Measurements from ENCODE around the gene SLIT1. TPM values are rescaled to one million over a fixed set of nuclear protein-coding genes. Genes with fewer than 3 reads are reported as not detected.

SLIT1 gene
- total RNA-seq, 1 donor = not detected

DNA sequence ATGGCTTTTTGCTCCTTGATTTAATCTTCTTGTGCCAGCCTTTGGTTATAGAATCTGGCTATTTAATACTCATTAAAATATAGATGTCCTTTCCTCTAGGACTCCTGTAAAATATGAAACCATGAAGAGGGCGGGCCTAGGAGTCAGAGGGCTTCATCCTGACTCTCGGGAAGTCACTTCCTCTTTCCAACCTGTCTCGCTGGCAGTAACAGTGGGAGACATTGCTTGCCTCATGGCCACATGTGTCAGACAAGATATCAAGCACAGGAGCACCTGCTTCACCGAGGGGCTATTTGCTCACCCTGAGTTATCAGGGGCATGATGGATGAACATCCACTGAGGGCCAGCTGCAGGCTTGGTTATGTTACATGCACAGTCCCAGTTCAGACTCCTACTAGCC is 31.0 kb downstream of the SLIT1 start:
- no peak overlapping the region for H2AFZ ChIP-seq (ENCODE audit: low read length)
- no peaks in the 10 kb centered on the region for H3K9me3 ChIP-seq (ENCODE audit: low read depth, low read length)
- no peak overlapping the region for H3K4me2 ChIP-seq (ENCODE audit: insufficient read depth, low read length)
- no peak for TF ChIP-seq CTCF (IDR thresholded peaks at IDR 0.05; ENCODE audit: extremely low read depth, low read depth, low read length)
- no peaks in the 10 kb centered on the region for H3K27me3 ChIP-seq (ENCODE audit: insufficient read depth, low read length)
- no peaks in the 10 kb centered on the region for H3K4me1 ChIP-seq (ENCODE audit: insufficient read depth, low read length)
- H3K27ac ChIP-seq (ENCODE audit: low read depth, low read length) = no peak overlapping the region
- H4K20me1 ChIP-seq (ENCODE audit: insufficient read depth, low read length) = no peaks in the 10 kb centered on the region
- no peak for DNase-seq (ENCODE audit: insufficient read length, low spot score, missing footprints)
- H3K36me3 ChIP-seq (ENCODE audit: insufficient read depth, low read length) = no peaks in the 10 kb centered on the region
- no peak overlapping the region for H3K4me3 ChIP-seq (ENCODE audit: insufficient read depth, low read length)
- no peaks in the 10 kb centered on the region for H3K79me2 ChIP-seq (ENCODE audit: insufficient read depth, low read length)

- no peak overlapping the region for H2AFZ ChIP-seq (ENCODE audit: low read length)
- no peak overlapping the region for H3K4me2 ChIP-seq (ENCODE audit: insufficient read depth, low read length)
- no peak for TF ChIP-seq CTCF (IDR thresholded peaks at IDR 0.05; ENCODE audit: extremely low read depth, low read depth, low read length)
- H3K36me3 ChIP-seq (ENCODE audit: insufficient read depth, low read length) = no peaks in the 10 kb centered on the region
- no peaks in the 10 kb centered on the region for H3K79me2 ChIP-seq (ENCODE audit: insufficient read depth, low read length)
- no peaks in the 10 kb centered on the region for H4K20me1 ChIP-seq (ENCODE audit: insufficient read depth, low read length)
- H3K27ac ChIP-seq (ENCODE audit: low read depth, low read length) = no peak overlapping the region
- H3K4me3 ChIP-seq (ENCODE audit: insufficient read depth, low read length) = no peak overlapping the region
- no peak for DNase-seq (ENCODE audit: insufficient read length, low spot score, missing footprints)
- H3K9me3 ChIP-seq (ENCODE audit: low read depth, low read length) = no peaks in the 10 kb centered on the region
- no peaks in the 10 kb centered on the region for H3K27me3 ChIP-seq (ENCODE audit: insufficient read depth, low read length)
- H3K4me1 ChIP-seq (ENCODE audit: insufficient read depth, low read length) = no peaks in the 10 kb centered on the region
Observed at GRCh38 chr10:97154162-97154561, 31.6 kb downstream of the SLIT1 start.

- Histone ChIP-seq H3K9me3 (ENCODE audit: low read depth, low read length) (no peaks in the 10 kb centered on the region), H4K20me1 (ENCODE audit: insufficient read depth, low read length) (no peaks in the 10 kb centered on the region), H3K4me3 (ENCODE audit: insufficient read depth, low read length) (no peak overlapping the region), H3K27ac (ENCODE audit: low read depth, low read length) (no peak overlapping the region), H3K4me2 (ENCODE audit: insufficient read depth, low read length) (no peak overlapping the region), H2AFZ (ENCODE audit: low read length) (no peak overlapping the region), H3K4me1 (ENCODE audit: insufficient read depth, low read length) (no peaks in the 10 kb centered on the region), H3K36me3 (ENCODE audit: insufficient read depth, low read length) (no peaks in the 10 kb centered on the region), H3K79me2 (ENCODE audit: insufficient read depth, low read length) (no peaks in the 10 kb centered on the region), H3K27me3 (ENCODE audit: insufficient read depth, low read length) (no peaks in the 10 kb centered on the region)
- no peak for TF ChIP-seq CTCF (IDR thresholded peaks at IDR 0.05; ENCODE audit: extremely low read depth, low read depth, low read length)
- no peak for DNase-seq (ENCODE audit: insufficient read length, low spot score, missing footprints)
Observed at GRCh38 chr10:97153270-97153850, 32.4 kb downstream of the SLIT1 start.

GRCh38 chr10:97151307-97151914 is 34.3 kb downstream of the SLIT1 start:
- H3K9me3 ChIP-seq (ENCODE audit: low read depth, low read length) = no peaks in the 10 kb centered on the region
- no peaks in the 10 kb centered on the region for H4K20me1 ChIP-seq (ENCODE audit: insufficient read depth, low read length)
- DNase-seq (ENCODE audit: insufficient read length, low spot score, missing footprints) = no peak
- no peaks in the 10 kb centered on the region for H3K79me2 ChIP-seq (ENCODE audit: insufficient read depth, low read length)
- H3K4me2 ChIP-seq (ENCODE audit: insufficient read depth, low read length) = no peak overlapping the region
- no peaks in the 10 kb centered on the region for H3K36me3 ChIP-seq (ENCODE audit: insufficient read depth, low read length)
- no peaks in the 10 kb centered on the region for H3K4me1 ChIP-seq (ENCODE audit: insufficient read depth, low read length)
- TF ChIP-seq CTCF (IDR thresholded peaks at IDR 0.05; ENCODE audit: extremely low read depth, low read depth, low read length) = no peak
- no peaks in the 10 kb centered on the region for H3K27me3 ChIP-seq (ENCODE audit: insufficient read depth, low read length)
- H2AFZ ChIP-seq (ENCODE audit: low read length) = no peak overlapping the region
- no peak overlapping the region for H3K4me3 ChIP-seq (ENCODE audit: insufficient read depth, low read length)
- no peak overlapping the region for H3K27ac ChIP-seq (ENCODE audit: low read depth, low read length)

Measured in osteoblast (primary cell).